Fibroblast of skin of left biceps (primary cell): ENCODE results near the gene MAPRE3.

Experiments used
- DNase-seq, 2 experiments: peaks; one replicate each; pipeline ENCODE4 v3.0.0-alpha.2; 2013; ENCODE audit warnings: low read depth in 2 of 2

Gene MAPRE3

GRCh38 chr2:26950246-26950645 is 20.2 kb upstream of the MAPRE3 start:
- DNase-seq: no peak

- DNase-seq: no peak
These were observed 19.2 kb upstream of the MAPRE3 start for GRCh38 chr2:26951236-26951635.

GRCh38 chr2:26952374-26952773 is 18.1 kb upstream of the MAPRE3 start:
- DNase-seq: no peak

GRCh38 chr2:26954135-26954534 is 16.3 kb upstream of the MAPRE3 start:
- no peak for DNase-seq

GRCh38 chr2:26957041-26957440 is 13.4 kb upstream of the MAPRE3 start:
- no peak for DNase-seq

GRCh38 chr2:26957534-26957933 is 12.9 kb upstream of the MAPRE3 start:
- DNase-seq: no peak

GRCh38 chr2:26959331-26959730 is 11.1 kb upstream of the MAPRE3 start:
- no peak for DNase-seq

- DNase-seq: no peak
These were observed 5.8 kb upstream of the MAPRE3 start for GRCh38 chr2:26964446-26965130.

- DNase-seq: no peak
These were observed 2.4 kb upstream of the MAPRE3 start for GRCh38 chr2:26968001-26968400.

- DNase-seq: no peak
These were observed 1.2 kb upstream of the MAPRE3 start for GRCh38 chr2:26969077-26969844.

GRCh38 chr2:26970928-26971627 is 641 bp downstream of the MAPRE3 start:
- no peak for DNase-seq

GRCh38 chr2:26971911-26972786 is 1.7 kb downstream of the MAPRE3 start:
- DNase-seq: no peak

GRCh38 chr2:26974352-26974751 is 3.9 kb downstream of the MAPRE3 start:
- DNase-seq: no peak

GRCh38 chr2:26975102-26975501 is 4.7 kb downstream of the MAPRE3 start:
- DNase-seq: no peak

GRCh38 chr2:26975656-26976055 is 5.2 kb downstream of the MAPRE3 start:
- DNase-seq: no peak

GRCh38 chr2:26976237-26976636 is 5.8 kb downstream of the MAPRE3 start:
- no peak for DNase-seq

GRCh38 chr2:26977012-26977411 is 6.6 kb downstream of the MAPRE3 start:
- no peak for DNase-seq

GRCh38 chr2:26978061-26978596 is 7.7 kb downstream of the MAPRE3 start:
- DNase-seq: no peak

GRCh38 chr2:26979741-26980140 is 9.3 kb downstream of the MAPRE3 start:
- no peak for DNase-seq

GRCh38 chr2:26980971-26981370 is 10.5 kb downstream of the MAPRE3 start:
- DNase-seq: no peak

- DNase-seq: no peak
These were observed 11.8 kb downstream of the MAPRE3 start for GRCh38 chr2:26982102-26982742.
